Suppressor macrophage treated with lipopolysaccharide for 1 hour (primary cell): ENCODE measurements around the gene GMDS.

Source experiments
- DNase-seq, 3 donors: peaks; one replicate each; pipeline ENCODE4 v3.0.0-alpha.2; 2020 to 2022

Gene GMDS

DNA sequence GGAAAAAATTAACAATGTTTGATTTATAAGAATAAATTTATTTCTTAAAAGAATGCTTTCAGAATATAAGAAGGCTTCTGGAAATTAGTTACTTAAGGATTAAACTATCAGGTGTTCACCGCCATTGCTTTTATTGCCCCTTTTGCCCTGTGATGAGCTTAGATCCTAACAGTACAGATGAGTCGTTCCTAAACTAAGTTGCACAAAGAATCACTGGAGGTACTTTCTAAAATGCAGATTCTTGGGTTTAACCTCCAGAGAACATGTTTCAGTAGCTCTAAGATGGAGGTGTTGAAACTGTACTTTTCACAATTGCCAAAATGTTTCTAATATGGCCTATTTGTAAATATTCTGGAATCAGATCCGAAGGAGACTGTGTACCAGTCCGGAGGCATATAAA is 211.9 kb downstream of the GMDS start:
- DNase-seq = no peak

GRCh38 chr6:2030682-2031244 is 214.6 kb downstream of the GMDS start:
- DNase-seq = no peak

DNA sequence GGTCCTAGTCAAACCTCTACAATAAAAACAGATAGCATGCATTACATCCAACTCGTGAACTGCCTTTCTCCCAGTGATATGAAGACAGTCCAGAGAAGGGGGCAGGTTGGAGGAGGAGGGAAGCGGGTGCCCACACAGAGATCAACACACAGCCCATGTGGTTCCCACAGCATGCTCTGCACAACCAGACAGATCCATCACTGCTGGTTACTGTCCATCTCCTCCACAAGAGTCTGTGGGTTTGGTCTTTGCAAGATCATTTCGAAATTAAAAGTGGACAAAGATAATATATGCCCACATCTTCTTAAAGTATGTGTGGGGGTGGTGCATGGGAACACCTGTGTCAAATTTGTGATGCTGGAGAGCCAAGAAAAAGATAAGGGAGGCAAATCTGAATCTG is 215.5 kb downstream of the GMDS start:
- no peak for DNase-seq

DNA sequence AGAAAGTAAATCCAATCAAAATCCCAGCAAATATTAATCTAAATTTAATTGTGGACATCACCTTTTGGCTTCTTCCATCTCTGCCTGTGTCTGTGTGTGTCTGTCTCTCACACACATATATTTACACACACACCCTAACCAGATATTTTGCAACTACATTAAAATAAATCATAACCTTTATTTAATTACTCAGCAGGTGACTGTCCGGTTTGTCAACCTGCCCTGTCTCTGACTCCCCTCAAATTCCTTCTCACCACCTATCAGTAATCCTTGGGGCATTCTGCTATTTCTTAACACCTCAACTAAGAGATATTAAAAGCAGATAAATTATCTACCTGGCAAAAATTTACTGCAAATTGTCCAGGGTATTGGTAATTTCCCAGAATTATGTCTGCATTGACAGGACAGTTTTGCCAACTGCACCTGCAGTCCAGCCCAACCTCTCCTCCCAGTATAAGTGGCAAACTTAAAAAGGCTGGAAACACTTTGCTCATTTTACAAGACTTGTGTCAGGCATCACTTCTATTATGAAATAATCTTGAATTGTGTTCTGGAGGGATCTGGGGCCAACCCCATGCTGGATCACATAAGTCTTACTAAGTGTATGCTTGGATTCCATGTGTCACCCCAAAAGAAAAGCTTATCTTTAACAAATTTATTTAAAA is 216.1 kb downstream of the GMDS start:
- no peak for DNase-seq

GRCh38 chr6:2028457-2029038 is 216.9 kb downstream of the GMDS start:
- DNase-seq = peak; percentile 15 to 35 (median 28)

DNA sequence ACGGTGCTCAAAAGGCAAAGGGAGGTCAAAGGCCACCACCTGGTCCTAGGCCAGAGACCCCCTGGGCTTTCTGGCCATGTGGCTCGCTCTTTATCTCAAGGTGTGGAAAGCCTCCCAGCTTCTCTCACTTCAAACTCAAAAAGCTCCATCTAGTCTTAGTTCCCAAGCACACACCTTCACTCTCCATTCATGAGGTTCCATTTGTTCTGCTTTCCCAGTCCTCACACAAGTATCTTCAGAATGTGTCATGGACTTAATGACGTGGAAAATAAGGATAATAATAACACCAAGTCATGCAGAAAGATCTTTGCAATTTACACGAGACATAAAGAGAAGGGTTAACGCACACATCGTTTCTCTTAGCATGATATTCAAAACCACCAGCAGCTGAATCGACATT is 219.3 kb downstream of the GMDS start:
- no peak for DNase-seq

GRCh38 chr6:2021713-2022125 is 223.7 kb downstream of the GMDS start:
- no peak for DNase-seq

DNA sequence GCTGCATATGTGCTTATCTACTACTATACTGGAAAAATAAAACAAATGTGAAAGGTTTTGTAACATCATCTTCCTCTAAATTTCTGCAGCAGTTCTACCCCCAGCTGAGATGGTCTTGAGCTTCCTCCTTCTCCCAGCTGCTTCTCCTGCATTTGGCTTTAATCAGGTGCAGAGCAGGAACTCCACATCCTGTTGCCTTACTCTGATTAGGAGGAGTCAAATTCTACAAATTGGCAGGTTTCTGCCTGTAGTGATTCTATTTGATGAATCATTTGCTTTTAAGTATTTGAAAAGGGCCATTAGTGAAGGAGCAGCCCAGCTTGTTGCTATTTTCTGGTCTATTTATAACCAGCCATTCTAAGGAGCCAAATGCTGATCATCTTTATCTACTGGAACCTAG is 224.5 kb downstream of the GMDS start:
- DNase-seq = peak in 2 of 3 donors; percentile 8 to 22

DNA sequence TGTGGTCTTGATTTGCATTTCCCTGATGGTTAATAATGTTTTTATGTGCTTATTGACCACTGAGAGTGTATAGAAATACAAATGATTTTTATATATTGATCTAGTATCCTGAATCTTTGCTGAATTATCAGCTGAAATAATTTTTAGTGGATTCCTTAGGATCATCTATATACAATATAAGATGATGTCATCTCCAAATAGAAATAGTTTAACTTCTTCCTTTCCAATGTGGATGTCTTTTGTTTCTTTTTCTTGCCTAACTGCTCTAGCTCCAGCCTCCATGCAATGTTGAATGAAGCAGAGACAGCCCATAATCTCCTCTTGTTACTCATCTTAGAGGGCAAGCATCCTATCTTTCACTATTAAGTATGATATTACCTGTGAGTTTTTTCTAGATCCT is 226.4 kb downstream of the GMDS start:
- DNase-seq = no peak

GRCh38 chr6:2016040-2016439 is 229.4 kb downstream of the GMDS start:
- no peak for DNase-seq

DNA sequence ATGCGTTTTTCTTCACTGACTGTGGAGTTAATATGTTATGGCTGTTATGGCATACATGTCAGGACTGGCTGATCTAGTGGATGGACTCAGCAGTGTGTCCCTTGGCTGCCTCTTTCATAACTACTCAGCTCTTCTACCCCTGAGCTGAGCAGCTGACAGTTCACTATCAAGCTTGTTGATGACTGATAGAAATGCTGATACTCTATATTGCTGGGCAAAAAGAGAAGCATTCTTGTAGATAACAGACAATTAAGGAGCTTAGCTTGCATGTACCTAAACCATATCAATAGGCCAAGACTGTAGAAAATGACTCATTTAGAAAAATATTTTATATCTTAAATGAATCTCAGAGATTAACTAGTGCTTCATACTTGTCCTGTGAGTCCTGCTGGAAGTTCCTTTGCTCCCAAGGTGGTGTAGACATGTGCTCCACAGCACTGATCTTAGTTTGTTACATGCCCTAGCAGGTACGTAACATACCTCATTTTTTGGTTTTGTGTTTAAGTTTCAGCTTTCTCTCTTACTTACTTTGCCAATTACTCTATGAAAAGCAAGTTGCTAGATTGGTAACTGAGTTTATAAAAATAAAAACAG is 236.9 kb downstream of the GMDS start:
- no peak for DNase-seq

GRCh38 chr6:2007165-2007564 is 238.2 kb downstream of the GMDS start:
- DNase-seq = peak; percentile 40 to 67 (median 64)

- DNase-seq = no peak
These were observed 240.5 kb downstream of the GMDS start for GRCh38 chr6:2004888-2005287.

- no peak for DNase-seq
These were observed 244.4 kb downstream of the GMDS start for GRCh38 chr6:2000962-2001361.

DNA sequence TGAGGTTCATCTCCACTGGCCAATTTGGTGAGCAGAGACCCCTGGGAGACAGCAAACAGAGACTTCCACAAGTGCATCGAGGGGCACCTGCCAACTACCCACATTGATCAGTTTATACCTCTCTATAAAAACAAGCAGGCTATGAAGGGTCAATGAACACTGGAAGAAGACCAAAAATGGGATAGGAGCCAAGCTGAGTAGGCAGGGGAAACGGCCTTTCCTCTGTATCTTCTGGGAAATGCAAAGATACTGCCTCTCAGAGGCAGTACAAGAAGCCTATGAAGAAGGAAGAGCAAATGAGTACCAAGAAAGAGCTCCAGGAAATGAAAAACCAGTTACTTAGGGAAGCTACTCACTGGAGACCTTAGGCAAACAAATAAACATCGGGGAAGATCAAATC is 247.7 kb downstream of the GMDS start:
- DNase-seq = no peak

GRCh38 chr6:1995636-1996035 is 249.8 kb downstream of the GMDS start:
- no peak for DNase-seq

- peak in 1 of 3 donors; percentile 12 for DNase-seq
These were observed 252.4 kb downstream of the GMDS start for GRCh38 chr6:1993042-1993441.

GRCh38 chr6:1991332-1991878 is 254.0 kb downstream of the GMDS start:
- DNase-seq = no peak

- no peak for DNase-seq
These were observed 256.6 kb downstream of the GMDS start for GRCh38 chr6:1988843-1989242.

GRCh38 chr6:1987640-1988039 is 257.8 kb downstream of the GMDS start:
- no peak for DNase-seq

- DNase-seq = no peak
These were observed 258.8 kb downstream of the GMDS start for GRCh38 chr6:1986454-1987243.

GRCh38 chr6:1984346-1984994 is 260.9 kb downstream of the GMDS start:
- DNase-seq = no peak

DNA sequence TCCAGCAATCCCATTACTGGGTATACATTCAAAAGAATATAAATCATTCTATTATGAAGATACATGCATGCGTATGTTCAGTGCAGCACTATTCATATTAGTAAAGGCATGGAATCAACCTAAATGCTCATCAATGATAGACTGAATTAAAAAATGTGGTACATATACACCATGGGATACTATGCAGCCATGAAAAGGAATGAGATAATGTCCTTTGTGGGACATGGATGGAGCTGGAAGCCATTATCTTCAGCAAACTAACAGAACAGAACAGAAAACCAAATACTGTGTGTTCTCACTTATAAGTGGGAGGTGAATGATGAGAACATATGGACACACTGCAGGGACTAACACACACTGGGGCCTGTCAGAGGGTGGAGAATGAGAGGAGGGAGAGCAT is 261.6 kb downstream of the GMDS start:
- DNase-seq = no peak
